MCF 10A (cell line): Measurements from ENCODE around the gene MAT2A. TPM values are rescaled to one million over a fixed set of nuclear protein-coding genes. Genes with fewer than 3 reads are reported as not detected.

Experiments
- BruUV-seq: library from RNA; stranded (reverse); fragments of 400-500 nt; replicated peaks from 2 replicates; lab custom pipeline; 2021; lab: Mats Ljungman, UMichigan
- CTCF ChIA-PET: fragments of 300-600 bp; sonication (Branson Sonifier 250); formaldehyde crosslinking; extraction: SDS; loops from one replicate; lab custom pipeline; 2021; ENCODE audit warnings: antibody characterized with exemption, inconsistent platforms; lab: Yijun Ruan, JAX
- POLR2A ChIA-PET: fragments of 300-600, 350-650 bp; sonication (Branson Sonifier 250); formaldehyde crosslinking; extraction: SDS; loops from one replicate; lab custom pipeline; 2020; ENCODE audit warnings: antibody characterized with exemption, inconsistent platforms; lab: Yijun Ruan, JAX
- DNase-seq: peaks from one replicate; pipeline ENCODE4 v3.0.0-alpha.2; 2018; ENCODE audit not compliant: unreplicated experiment
- H3K27ac Mint-ChIP-seq: one replicate; pipeline ENCODE4 v1.8.0; 2022; ENCODE audit warnings: mild to moderate bottlenecking, low read depth, mixed read lengths; ENCODE audit not compliant: unreplicated experiment
- H3K27me3 Mint-ChIP-seq: one replicate; pipeline ENCODE4 v1.8.0; 2022; ENCODE audit warnings: mixed read lengths; ENCODE audit not compliant: insufficient read depth, unreplicated experiment
- H3K36me3 Mint-ChIP-seq: one replicate; pipeline ENCODE4 v1.8.0; 2022; ENCODE audit warnings: mild to moderate bottlenecking, moderate library complexity, mixed read lengths; ENCODE audit not compliant: insufficient read depth, unreplicated experiment
- H3K4me1 Mint-ChIP-seq: one replicate; pipeline ENCODE4 v1.8.0; 2022; ENCODE audit warnings: mixed read lengths; ENCODE audit not compliant: insufficient read depth, unreplicated experiment
- H3K4me3 Mint-ChIP-seq: one replicate; pipeline ENCODE4 v1.8.0; 2022; ENCODE audit warnings: mild to moderate bottlenecking, moderate library complexity, mixed read lengths; ENCODE audit not compliant: unreplicated experiment
- H3K9me3 Mint-ChIP-seq: one replicate; pipeline ENCODE4 v1.8.0; 2022; ENCODE audit warnings: mixed read lengths; ENCODE audit not compliant: unreplicated experiment
- CTCF ChIP-seq: fragments of 200-600 bp; IDR thresholded peaks from one replicate; pipeline ENCODE4 v1.8.0; 2022; ENCODE audit warnings: antibody characterized with exemption, mild to moderate bottlenecking; ENCODE audit not compliant: unreplicated experiment
- intact Hi-C: fragments of 100-400 bp; cut with micrococcal nuclease; formaldehyde crosslinking; loops from 2 replicates; pipeline ENCODE4 v1.14.1; 2022
- total RNA-seq: library from RNA; stranded (reverse); gene quantifications from 2 replicates; pipeline ENCODE4 v1.2.3, GENCODE V29; 2022

Gene MAT2A
- total RNA-seq, 1 experiment from 2014 or later, result 366 TPM

GRCh38 chr2:85522090-85522647, 16.8 kb upstream of the MAT2A start:
- Mint-ChIP-seq H3K4me3 (no peak overlapping the region), H3K27me3 (no peaks in the 10 kb centered on the region), H3K4me1 (no peaks in the 10 kb centered on the region), H3K27ac (no peak overlapping the region), H3K9me3 (no peaks in the 10 kb centered on the region), H3K36me3 (no peaks in the 10 kb centered on the region)
- no peak for TF ChIP-seq CTCF
- ChIA-PET POLR2A (interaction anchor here (2.9 kb wide), 1 partner anchor 18 kb away, joined by 10 read pairs; no protein-coding TSS in a partner anchor), CTCF (interaction anchor here (1.0 kb wide), 1 partner anchor 30 kb away, joined by 3 read pairs; no protein-coding TSS in a partner anchor)
- intact Hi-C loops, result no loop called here
- DNase-seq, result no peak
- BruUV-seq, result no TSS peak

GRCh38 chr2:85523062-85523902, 15.7 kb upstream of the MAT2A start:
- H3K4me1 Mint-ChIP-seq, result no peaks in the 10 kb centered on the region
- POLR2A ChIA-PET, result interaction anchor here (2.1 to 2.9 kb wide), 3 partner anchors 14 to 19 kb away, joined by 5 to 17 read pairs (median 10); partner anchors contain the start of gene MAT2A
- CTCF ChIA-PET, result interaction anchor here (0.7 kb wide), 1 partner anchor 76 kb away, joined by 3 read pairs; no protein-coding TSS in a partner anchor
- no peaks in the 10 kb centered on the region for H3K27me3 Mint-ChIP-seq
- no peak overlapping the region for H3K27ac Mint-ChIP-seq
- H3K9me3 Mint-ChIP-seq, result no peaks in the 10 kb centered on the region
- H3K4me3 Mint-ChIP-seq, result no peak overlapping the region
- BruUV-seq, result no TSS peak
- DNase-seq, result no peak
- H3K36me3 Mint-ChIP-seq, result no peaks in the 10 kb centered on the region
- no peak for TF ChIP-seq CTCF
- intact Hi-C loops, result no loop called here

GRCh38 chr2:85523903-85524335, 15.0 kb upstream of the MAT2A start:
- intact Hi-C loops, result no loop called here
- ChIA-PET CTCF (interaction anchor here (0.7 kb wide), 1 partner anchor 76 kb away, joined by 3 read pairs; no protein-coding TSS in a partner anchor), POLR2A (interaction anchor here (0.8 to 2.9 kb wide), 4 partner anchors 9 to 19 kb away, joined by 3 to 17 read pairs (median 8); partner anchors contain the start of gene MAT2A)
- no peaks in the 10 kb centered on the region for H3K4me1 Mint-ChIP-seq
- no TSS peak for BruUV-seq
- TF ChIP-seq CTCF, result no peak
- H3K27ac Mint-ChIP-seq, result no peak overlapping the region
- H3K27me3 Mint-ChIP-seq, result no peaks in the 10 kb centered on the region
- no peaks in the 10 kb centered on the region for H3K9me3 Mint-ChIP-seq
- no peak for DNase-seq
- no peaks in the 10 kb centered on the region for H3K36me3 Mint-ChIP-seq
- no peak overlapping the region for H3K4me3 Mint-ChIP-seq
